WTC11 (cell line): Measurements from ENCODE around the gene CORIN. TPM values are rescaled to one million over a fixed set of nuclear protein-coding genes. Genes with fewer than 3 reads are reported as not detected.

Source experiments
- ATAC-seq: fragments of 200-7000 bp; cut with Tn5 transposase; 2 replicates; pipeline ENCODE4 v1.10.0; 2021; ENCODE audit warnings: mild to moderate bottlenecking, moderate library complexity
- CTCF ChIA-PET: fragments of 300-600 bp; sonication (Branson Sonifier 250); formaldehyde crosslinking; loops from one replicate; lab custom pipeline; 2021; ENCODE audit warnings: antibody characterized with exemption; lab: Charles Lee
- POLR2A ChIA-PET: fragments of 350-600 bp; sonication (Branson Sonifier 250); formaldehyde crosslinking; loops from one replicate; lab custom pipeline; 2021; ENCODE audit warnings: antibody characterized with exemption; lab: Charles Lee
- DNase-seq: peaks from one replicate; pipeline ENCODE4 v3.0.0; 2021; ENCODE audit warnings: low spot score
- H3K27ac Mint-ChIP-seq: 2 replicates; pipeline ENCODE4 v1.8.0; 2021; ENCODE audit warnings: mixed read lengths
- H3K27me3 Mint-ChIP-seq: 2 replicates; pipeline ENCODE4 v1.8.0; 2021; ENCODE audit warnings: low read depth, mild to moderate bottlenecking, moderate library complexity, mixed read lengths
- H3K36me3 Mint-ChIP-seq: 2 replicates; pipeline ENCODE4 v1.8.0; 2021; ENCODE audit warnings: mixed read lengths
- H3K4me1 Mint-ChIP-seq: 2 replicates; pipeline ENCODE4 v1.8.0; 2022; ENCODE audit warnings: mixed read lengths
- H3K4me3 Mint-ChIP-seq: 2 replicates; pipeline ENCODE4 v1.8.0; 2021; ENCODE audit warnings: mild to moderate bottlenecking, moderate library complexity, mixed read lengths
- H3K9me3 Mint-ChIP-seq: 2 replicates; pipeline ENCODE4 v1.8.0; 2021; ENCODE audit warnings: mixed read lengths
- ATF2 ChIP-seq: sonication (generic); formaldehyde crosslinking; IDR thresholded peaks from 2 replicates; pipeline ENCODE4 v1.8.1; 2022; ENCODE audit warnings: low read depth, missing genetic modification reagents, borderline replicate concordance
- ATF6 ChIP-seq: sonication (generic); formaldehyde crosslinking; IDR thresholded peaks from 2 replicates; pipeline ENCODE4 v1.8.1; 2023; ENCODE audit warnings: mild to moderate bottlenecking, missing genetic modification reagents
- CDX4 ChIP-seq: fragments of 250-450 bp; sonication (Bioruptor Pico); IDR thresholded peaks from 2 replicates; pipeline ENCODE4 v1.9.0; 2021; ENCODE audit warnings: moderate library complexity, mild to moderate bottlenecking, inconsistent platforms, borderline replicate concordance
- EMX1 ChIP-seq: fragments of 250-450 bp; sonication (Bioruptor Pico); IDR thresholded peaks from 2 replicates; pipeline ENCODE4 v1.8.0; 2021; ENCODE audit warnings: mild to moderate bottlenecking
- ERG ChIP-seq: fragments of 250-450 bp; sonication (Bioruptor Pico); IDR thresholded peaks from 2 replicates; pipeline ENCODE4 v1.8.0; 2021; ENCODE audit warnings: mild to moderate bottlenecking
- GTF2I ChIP-seq: fragments of 250-450 bp; sonication (Bioruptor Pico); conservative IDR thresholded peaks from 2 replicates; pipeline ENCODE4 v1.4.0; 2021; ENCODE audit warnings: mild to moderate bottlenecking
- HMGXB4 ChIP-seq: sonication (generic); formaldehyde crosslinking; IDR thresholded peaks from 2 replicates; pipeline ENCODE4 v1.8.1; 2023; ENCODE audit warnings: mild to moderate bottlenecking, moderate library complexity, missing genetic modification reagents
- NFATC4 ChIP-seq: fragments of 250-450 bp; sonication (Bioruptor Pico); IDR thresholded peaks from 2 replicates; pipeline ENCODE4 v1.9.0; 2021; ENCODE audit warnings: mild to moderate bottlenecking
- NFE2L1 ChIP-seq: sonication (generic); formaldehyde crosslinking; IDR thresholded peaks from 2 replicates; pipeline ENCODE4 v1.8.1; 2023; ENCODE audit warnings: missing genetic modification reagents
- SMAD3 ChIP-seq: sonication (generic); formaldehyde crosslinking; IDR thresholded peaks from 2 replicates; pipeline ENCODE4 v1.8.0; 2022; ENCODE audit warnings: missing genetic modification reagents, mild to moderate bottlenecking, borderline replicate concordance
- SMAD4 ChIP-seq: sonication (generic); formaldehyde crosslinking; IDR thresholded peaks from 2 replicates; pipeline ENCODE4 v1.8.0; 2022; ENCODE audit warnings: mild to moderate bottlenecking, missing genetic modification reagents
- SP1 ChIP-seq: sonication (generic); formaldehyde crosslinking; conservative IDR thresholded peaks from 2 replicates; pipeline ENCODE4 v1.8.1; 2022; ENCODE audit warnings: missing genetic modification reagents
- STAT6 ChIP-seq: sonication (generic); formaldehyde crosslinking; conservative IDR thresholded peaks from 2 replicates; pipeline ENCODE4 v1.8.1; 2023; ENCODE audit warnings: mild to moderate bottlenecking, low read depth, missing genetic modification reagents, moderate library complexity
- ZNF121 ChIP-seq: sonication (generic); formaldehyde crosslinking; IDR thresholded peaks from 2 replicates; pipeline ENCODE4 v1.8.0; 2023; ENCODE audit warnings: missing genetic modification reagents
- ZNF232 ChIP-seq: sonication (generic); formaldehyde crosslinking; IDR thresholded peaks from 2 replicates; pipeline ENCODE4 v1.8.0; 2022; ENCODE audit warnings: mild to moderate bottlenecking, missing genetic modification reagents
- ZNF263 ChIP-seq: sonication (generic); formaldehyde crosslinking; IDR thresholded peaks from 2 replicates; pipeline ENCODE4 v1.8.1; 2022; ENCODE audit warnings: low read depth, mild to moderate bottlenecking, moderate library complexity, missing genetic modification reagents
- ZNF396 ChIP-seq: fragments of 250-450 bp; sonication (Bioruptor Pico); IDR thresholded peaks from 2 replicates; pipeline ENCODE4 v1.8.0; 2021; ENCODE audit warnings: mild to moderate bottlenecking, moderate library complexity, borderline replicate concordance
- ZNF512 ChIP-seq: sonication (generic); formaldehyde crosslinking; IDR thresholded peaks from 2 replicates; pipeline ENCODE4 v1.8.1; 2022; ENCODE audit warnings: missing genetic modification reagents, borderline replicate concordance
- total RNA-seq: library from RNA; stranded (reverse); gene quantifications from 3 replicates; pipeline ENCODE4 v1.2.3, GENCODE V29; 2021

CORIN gene
- total RNA-seq, 1 experiment from 2014 or later = 0.33 TPM

- TF ChIP-seq ATF2 (CRISPR knock-in tag) = no peak
- no peak for TF ChIP-seq SP1 (CRISPR knock-in tag)
Observed at GRCh38 chr4:47621181-47621580, 216.7 kb downstream of the CORIN start (continued).

- no peaks in the 10 kb centered on the region for H3K27me3 Mint-ChIP-seq
- CTCF ChIA-PET = no interaction called here
- no peak overlapping the region for H3K27ac Mint-ChIP-seq
- no peaks in the 10 kb centered on the region for H3K4me1 Mint-ChIP-seq
- H3K4me3 Mint-ChIP-seq = no peak overlapping the region
- no peak for TF ChIP-seq ZNF396
- no peak for TF ChIP-seq ZNF232
- no peak for TF ChIP-seq SMAD4 (CRISPR knock-in tag)
- no peak for TF ChIP-seq ATF6 (CRISPR knock-in tag)
- TF ChIP-seq STAT6 (CRISPR knock-in tag) = no peak
- TF ChIP-seq EMX1 (CRISPR knock-in tag) = no peak
- TF ChIP-seq ERG (CRISPR knock-in tag) = no peak
- TF ChIP-seq ZNF512 (CRISPR knock-in tag) = no peak
- no peak for TF ChIP-seq HMGXB4 (CRISPR knock-in tag)
- TF ChIP-seq GTF2I = no peak
- TF ChIP-seq CDX4 (CRISPR knock-in tag) = no peak
- no peak for TF ChIP-seq ZNF263 (CRISPR knock-in tag)
- no peak for TF ChIP-seq ZNF121 (CRISPR knock-in tag)
- TF ChIP-seq SMAD3 (CRISPR knock-in tag) = no peak
- TF ChIP-seq NFE2L1 = no peak
- TF ChIP-seq ATF2 (CRISPR knock-in tag) = no peak
- TF ChIP-seq NFATC4 (CRISPR knock-in tag) = no peak
- no peak for ATAC-seq
- POLR2A ChIA-PET = no interaction called here
- DNase-seq = no peak
- H3K36me3 Mint-ChIP-seq = no peaks in the 10 kb centered on the region
- peaks cover 4% of the 10 kb centered on the region; the same call in 1 of the 2 replicates for H3K9me3 Mint-ChIP-seq
Observed at GRCh38 chr4:47619691-47620090, 218.2 kb downstream of the CORIN start.
